Epidermal melanocyte (primary cell): ENCODE data around the gene SNTN.
A peak's percentile ranks its signal among the peaks of the same experiment; 100 is the strongest.
"Not testable (repeated sequence)": the region's sequence is repeated elsewhere in the genome, so short reads cannot be mapped to it uniquely, and the experiment has no call there.

ENCODE experiments used
- DNase-seq: peaks from one replicate; pipeline ENCODE4 v3.0.0; 2011; ENCODE audit warnings: low spot score; ENCODE audit not compliant: insufficient read length

Gene SNTN

GRCh38 chr3:63652066-63652725, at the start of gene SNTN:
SNTN (plus strand) TSS chr3:63652675; CDS start chr3:63652688, 13 bp downstream.
- no peak for DNase-seq

- DNase-seq: no peak
These were observed 44.8 kb upstream of the SNTN start for GRCh38 chr3:63607716-63608115.

DNA sequence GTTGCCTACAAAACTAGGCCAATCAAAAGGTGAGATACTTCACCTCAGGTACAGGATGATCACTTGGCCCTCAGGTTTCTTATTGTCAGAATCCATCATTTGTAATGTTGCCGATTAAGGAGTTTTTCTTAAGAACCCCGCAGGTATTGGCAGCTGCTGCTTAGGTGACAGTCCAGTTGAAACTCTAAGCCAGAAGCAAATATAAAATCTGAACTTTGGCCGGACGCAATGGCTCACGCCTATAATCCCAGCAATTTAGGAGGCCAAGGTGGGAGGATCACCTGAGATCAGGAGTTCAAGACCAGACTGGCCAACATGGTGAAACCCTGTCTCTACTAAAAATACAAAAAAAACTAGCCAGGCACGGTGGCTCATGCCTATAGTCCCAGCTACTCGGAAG, 43.1 kb upstream of the SNTN start:
- DNase-seq: no peak

DNA sequence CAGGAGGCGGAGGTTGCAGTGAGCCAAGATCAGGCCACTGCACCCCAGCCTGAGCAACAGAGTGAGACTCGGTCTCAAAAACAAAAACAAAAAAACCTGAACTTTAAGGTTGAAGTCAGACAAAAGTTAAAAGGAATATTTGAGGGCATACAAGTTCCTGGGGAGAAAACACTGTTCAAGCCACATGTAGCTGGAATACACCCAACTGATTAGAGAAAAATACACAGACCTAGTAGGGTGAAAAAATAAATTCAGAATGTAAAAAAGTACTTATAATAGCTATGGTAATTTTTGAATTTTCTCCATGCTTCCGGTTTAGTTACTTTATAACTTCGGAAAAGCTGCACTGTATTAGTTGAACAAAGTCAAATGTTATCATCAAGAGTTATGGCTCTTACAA, 42.6 kb upstream of the SNTN start:
- no peak for DNase-seq

- no peak for DNase-seq
These were observed 41.1 kb upstream of the SNTN start for GRCh38 chr3:63611382-63611781.

GRCh38 chr3:63613561-63613960, 38.9 kb upstream of the SNTN start:
- no peak for DNase-seq

DNA sequence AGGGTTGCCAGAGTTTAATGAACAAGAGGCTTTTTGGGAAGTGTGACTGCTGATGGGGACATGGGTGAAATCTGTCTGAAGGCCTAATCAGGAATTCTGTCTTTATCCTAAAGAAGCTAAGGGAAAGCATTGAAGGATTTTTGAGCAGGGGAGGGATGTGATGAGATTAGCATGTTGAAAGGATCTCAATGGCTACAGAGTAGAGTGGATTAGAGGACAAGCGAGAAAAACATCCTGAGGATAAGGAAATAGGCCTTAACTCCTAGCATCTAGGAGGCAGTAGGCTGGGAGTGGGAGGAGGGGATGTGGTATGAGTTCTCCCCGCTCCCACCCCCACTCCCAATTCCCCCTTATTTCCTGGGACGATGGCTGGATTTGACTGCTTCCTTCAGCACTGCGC, 35.1 kb upstream of the SNTN start:
- no peak for DNase-seq

DNA sequence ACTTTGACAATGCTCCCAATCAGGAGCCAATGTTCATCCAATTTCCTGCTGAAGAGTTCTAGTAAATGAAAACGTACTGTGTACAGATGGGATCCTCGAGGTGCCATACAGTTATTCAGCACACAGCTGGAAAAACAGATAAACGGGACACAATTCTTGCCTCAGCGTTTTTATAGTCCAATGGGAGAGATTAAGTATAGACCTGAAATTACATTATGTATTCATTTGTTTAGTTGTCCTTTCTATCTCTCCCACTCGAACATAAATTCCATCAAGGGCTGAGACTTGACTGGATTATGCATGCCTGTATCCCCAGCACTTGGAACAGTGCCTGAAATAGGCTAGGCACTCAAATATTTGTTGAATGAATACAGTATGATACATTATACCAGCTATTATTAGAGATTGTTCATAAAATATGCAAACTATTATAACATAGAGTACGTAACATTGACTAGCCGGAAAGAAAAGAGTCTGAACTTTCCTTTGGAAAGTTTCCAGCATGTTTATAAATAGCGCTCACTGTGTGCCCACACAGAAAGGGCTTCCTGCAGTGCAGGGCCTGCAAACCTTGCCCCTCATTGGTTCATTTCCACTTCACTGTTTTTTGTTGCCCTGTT, 27.4 kb upstream of the SNTN start:
- DNase-seq: peak; percentile 33

- DNase-seq: no peak
These were observed 20.8 kb upstream of the SNTN start for GRCh38 chr3:63631670-63632069.

- DNase-seq: no peak
These were observed 17.3 kb upstream of the SNTN start for GRCh38 chr3:63635186-63635585.

DNA sequence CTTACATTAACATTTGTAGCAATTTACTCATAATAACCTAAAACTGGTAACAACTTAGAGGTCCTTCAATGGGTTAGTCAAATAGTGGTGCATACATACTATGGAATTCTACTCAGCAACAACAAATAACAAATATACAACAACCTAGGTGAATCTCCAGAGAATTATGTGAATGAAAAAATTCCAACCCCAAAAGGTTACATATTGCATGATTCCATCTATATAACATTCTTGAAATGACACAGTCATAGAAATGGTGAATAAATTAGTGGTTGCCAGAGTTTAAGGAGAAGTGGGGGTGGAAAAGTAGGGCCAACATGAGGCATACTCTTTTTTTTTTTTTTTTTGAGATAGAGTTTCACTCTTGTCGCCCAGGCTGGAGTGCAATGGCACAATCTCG, 12.7 kb upstream of the SNTN start:
- DNase-seq: no peak

DNA sequence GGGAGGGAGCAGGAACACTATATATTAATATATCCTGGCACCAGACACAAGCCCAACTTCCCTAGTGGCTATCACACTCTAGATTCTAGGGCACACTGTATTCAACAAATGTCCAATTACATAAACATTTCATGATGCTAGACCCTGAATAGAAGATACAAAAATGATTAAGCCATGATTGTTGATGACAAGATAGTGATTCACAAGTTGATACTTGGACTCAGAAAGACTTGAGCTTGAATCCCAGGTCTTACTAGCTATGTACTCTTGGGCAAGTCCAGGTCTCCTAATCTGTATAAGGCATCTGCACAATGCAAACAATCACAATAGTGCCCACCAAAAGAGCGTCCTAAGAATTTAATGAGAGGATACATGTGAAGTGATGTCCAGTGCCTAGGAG, 10.0 kb upstream of the SNTN start:
- DNase-seq: no peak

DNA sequence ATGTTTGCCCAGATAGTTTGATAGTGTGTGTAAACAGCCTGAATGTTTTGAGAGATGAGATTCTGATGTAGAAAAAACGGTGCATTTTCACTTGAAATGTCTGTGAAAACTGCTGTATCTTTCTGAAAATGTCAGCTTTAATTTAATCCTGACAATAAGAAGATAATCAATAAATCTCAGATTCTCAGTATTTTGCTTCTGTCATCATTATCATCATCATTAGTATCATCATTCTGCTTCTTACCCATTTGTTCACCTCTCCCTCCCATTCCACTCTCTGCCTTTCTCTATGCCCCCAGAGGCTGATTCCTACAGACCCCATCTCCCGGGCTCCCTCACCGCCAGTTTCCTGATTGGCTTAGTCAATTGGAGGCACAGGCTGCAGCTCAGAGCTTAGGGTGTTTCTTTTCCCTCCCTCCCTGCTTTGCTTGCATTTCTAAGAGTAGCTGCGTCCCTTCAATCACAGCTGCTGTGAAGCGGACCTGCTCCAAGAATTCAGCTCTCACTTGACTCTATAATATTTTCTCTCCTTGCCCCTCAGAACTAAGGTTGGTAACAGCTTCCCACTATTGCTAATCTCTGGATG, 8.2 kb upstream of the SNTN start:
- DNase-seq: no peak

DNA sequence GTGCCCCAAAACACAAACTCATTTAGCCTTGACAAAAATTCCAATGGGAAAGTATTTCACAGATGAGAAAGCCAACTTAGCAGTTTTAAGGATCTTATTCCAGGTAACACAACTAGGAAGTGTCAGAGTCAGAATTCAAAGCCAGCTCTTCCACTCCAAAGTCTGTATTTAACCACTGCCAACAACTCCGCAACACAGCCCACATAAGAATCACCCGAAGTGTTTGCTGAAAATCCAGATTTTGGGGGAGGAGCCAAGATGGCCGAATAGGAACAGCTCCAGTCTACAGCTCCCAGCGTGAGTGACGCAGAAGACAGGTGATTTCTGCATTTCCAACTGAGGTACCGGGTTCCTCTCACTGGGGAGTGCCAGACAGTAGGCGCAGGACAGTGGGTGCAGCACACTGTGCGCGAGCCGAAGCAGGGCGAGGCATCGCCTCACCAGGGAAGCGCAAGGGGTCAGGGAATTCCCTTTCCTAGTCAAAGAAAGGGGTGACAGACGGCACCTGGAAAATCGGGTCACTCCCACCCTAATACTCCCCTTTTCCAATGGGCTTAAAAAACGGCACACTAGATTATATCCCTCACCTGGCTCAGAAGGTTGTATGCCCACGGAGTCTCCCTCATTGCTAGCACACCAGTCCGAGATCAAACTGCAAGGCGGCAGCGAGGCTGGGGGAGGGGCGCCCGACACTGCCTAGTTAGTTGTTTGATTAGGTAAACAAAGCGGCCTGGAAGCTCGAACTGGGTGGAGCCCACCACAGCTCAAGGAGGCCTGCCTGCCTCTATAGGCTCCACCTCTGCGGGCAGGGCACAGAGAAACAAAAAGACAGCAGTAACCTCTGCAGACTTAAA, 7.3 kb upstream of the SNTN start:
- not testable (repeated sequence) for DNase-seq

- no peak for DNase-seq
These were observed 1.7 kb downstream of the SNTN start for GRCh38 chr3:63654211-63654610.

- no peak for DNase-seq
These were observed 2.5 kb downstream of the SNTN start for GRCh38 chr3:63654931-63655330.

- DNase-seq: no peak
These were observed 3.0 kb downstream of the SNTN start for GRCh38 chr3:63655519-63655918.

- no peak for DNase-seq
These were observed 4.3 kb downstream of the SNTN start for GRCh38 chr3:63656786-63657185.

DNA sequence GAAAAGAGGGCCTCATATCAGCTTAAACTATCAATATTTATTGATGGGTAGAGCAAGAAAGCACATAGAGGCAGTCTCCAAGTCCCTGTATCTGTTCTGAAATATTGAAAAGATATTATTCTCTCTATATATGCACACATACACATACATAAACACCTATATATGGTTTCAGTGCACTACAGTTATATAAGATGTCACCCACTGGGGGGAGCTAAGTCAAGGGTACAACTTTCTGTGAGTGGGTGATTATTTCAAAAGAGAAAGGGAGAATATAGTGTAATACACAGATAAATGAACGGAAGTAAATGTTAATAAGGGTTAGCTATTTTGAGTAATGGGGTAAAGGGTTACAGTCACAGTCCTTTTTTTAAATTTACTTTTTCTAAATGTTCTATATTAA, 8.8 kb downstream of the SNTN start:
- DNase-seq: no peak

GRCh38 chr3:63662011-63662410, 9.5 kb downstream of the SNTN start:
- no peak for DNase-seq

DNA sequence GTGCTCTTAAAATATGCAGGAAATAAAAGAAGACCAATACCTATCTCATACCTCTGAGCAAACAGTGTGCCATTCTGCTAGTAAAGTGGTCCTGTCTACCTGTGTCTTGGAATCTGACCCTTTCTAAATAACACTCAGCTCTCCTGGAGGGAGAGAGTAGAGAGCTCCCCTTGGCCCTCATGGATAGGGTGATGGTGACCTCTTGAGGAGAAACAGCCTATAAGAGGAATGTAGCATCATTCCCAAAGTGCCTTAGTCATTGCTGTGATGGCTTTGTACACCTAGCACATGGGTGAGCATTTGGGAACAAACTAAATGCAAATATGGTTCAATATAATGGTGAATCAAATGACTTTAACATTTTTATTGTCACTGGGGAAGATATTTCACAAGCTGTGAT, 10.0 kb downstream of the SNTN start:
- no peak for DNase-seq

DNA sequence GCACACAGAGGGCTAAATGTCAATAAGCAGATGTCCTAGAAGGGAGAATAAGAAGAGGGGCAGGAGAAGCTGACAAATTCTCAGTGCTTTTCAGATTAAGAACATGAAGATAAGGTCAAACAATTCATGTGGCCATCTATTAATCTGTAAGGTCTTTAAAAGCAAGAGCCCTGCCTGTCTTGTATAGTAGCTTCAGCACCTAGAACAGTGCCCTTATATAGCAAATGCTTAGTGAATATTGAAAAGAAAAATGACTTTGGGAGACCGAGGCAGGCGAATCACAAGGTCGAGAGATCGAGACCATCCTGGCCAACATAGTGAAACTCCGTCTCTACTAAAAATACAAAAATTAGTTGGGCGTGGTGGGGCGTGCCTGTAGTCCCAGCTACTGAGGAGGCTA, 18.1 kb downstream of the SNTN start:
- no peak for DNase-seq
